ENCODE measurements around the gene GFM1. TPM values are rescaled to one million over a fixed set of nuclear protein-coding genes. Genes with fewer than 3 reads are reported as not detected.

GFM1 gene
- total and polyA plus RNA-seq, 2 of the 13 experiments (the other 11 are each of a cell fraction or from before 2014, with no cell fraction given), result 10.5 to 59.0 TPM

- POLR2A ChIA-PET, result no interaction called here
- Histone ChIP-seq H3K27ac (ENCODE audit: extremely low read length, insufficient read depth, low read length) (no peak overlapping the region), H3K4me1 (ENCODE audit: insufficient read depth, low read length) (peaks cover 30% of the 10 kb centered on the region), H3K4me2 (ENCODE audit: low read depth, low read length) (no peak overlapping the region), H3K36me3 (replicated peaks in 1 of 2; ENCODE audit: control insufficient read depth in 1 of 2, insufficient read depth in 2 of 2, low read length in 2 of 2) (0 out of 5 replicates have a peak, but pooled peaks cover 0 to 4% of the 10 kb centered on the region in 2 experiments), H3K4me3 (replicated peaks in 1 of 3; ENCODE audit: insufficient read depth in 1 of 3, low read depth in 2 of 3, low read length in 3 of 3) (no peak overlapping the region), H2AFZ (ENCODE audit: low read length) (no peak overlapping the region), H3K9ac (ENCODE audit: insufficient read depth, low read depth, low read length) (no peak overlapping the region), H4K20me1 (ENCODE audit: insufficient read depth, low read length) (no peaks in the 10 kb centered on the region), H3K27me3 (ENCODE audit: control insufficient read depth in 1 of 2, insufficient read depth in 2 of 2, low read length in 2 of 2) (no peaks in the 10 kb centered on the region), H3K79me2 (ENCODE audit: insufficient read depth, low read length) (no peaks in the 10 kb centered on the region), H3K9me3 (ENCODE audit: low read length) (no peaks in the 10 kb centered on the region)
- FAIRE-seq, result no peak
- TF ChIP-seq ZNF24 (IDR thresholded peaks at IDR 0.05) (no peak), KLF11 (CRISPR knock-in tag; IDR thresholded peaks at IDR 0.05) (no peak), ZNF292 (CRISPR knock-in tag; IDR thresholded peaks at IDR 0.05; ENCODE audit: borderline replicate concordance, low read depth) (no peak), NBN (conservative IDR thresholded peaks at IDR 0.05) (no peak)
- no peak for DNase-seq (ENCODE audit: low spot score)
- intact Hi-C loops (cut with micrococcal nuclease; ENCODE audit: unreplicated experiment), result no loop called here
- BruUV-seq (replicated peaks), result no TSS peak
- in situ Hi-C loops (cut with HindIII; ENCODE audit: extremely low pct_ligation_motif_present, low pct_unique_long_range_greater_than_20kb), result no loop called here
- ATAC-seq, result no peak
- CTCF ChIA-PET (ENCODE audit: low intra/inter-chr PET ratio, low total read pairs), result no interaction called here
- 82% methylated on average over 7 of the region's 7 CpGs for WGBS (ENCODE audit: low lambda C conversion rate)
Measured at GRCh38 chr3:158723991-158724390, 79.7 kb downstream of the GFM1 start.

GRCh38 chr3:158725348-158726011, 81.2 kb downstream of the GFM1 start:
- peaks cover 30% of the 10 kb centered on the region for H3K4me1 ChIP-seq (ENCODE audit: insufficient read depth, low read length)
- no peaks in the 10 kb centered on the region for H3K79me2 ChIP-seq (ENCODE audit: insufficient read depth, low read length)
- H3K4me3 ChIP-seq (replicated peaks in 1 of 3; ENCODE audit: insufficient read depth in 1 of 3, low read depth in 2 of 3, low read length in 3 of 3), result no peak overlapping the region
- ATAC-seq (peak; percentile 90), DNase-seq (ENCODE audit: low spot score) (peak; percentile 43), FAIRE-seq (peak; percentile 54)
- intact Hi-C loops (cut with micrococcal nuclease; ENCODE audit: unreplicated experiment), result loop anchor here (5.0 kb wide), 1 partner anchor 42 kb away; no protein-coding TSS in a partner anchor
- CTCF ChIA-PET (ENCODE audit: low intra/inter-chr PET ratio, low total read pairs), result no interaction called here
- H3K4me2 ChIP-seq (ENCODE audit: low read depth, low read length), result peak overlapping the region; percentile 28; the same call in 1 of the 2 replicates
- H3K27me3 ChIP-seq (ENCODE audit: control insufficient read depth in 1 of 2, insufficient read depth in 2 of 2, low read length in 2 of 2), result no peaks in the 10 kb centered on the region
- no peaks in the 10 kb centered on the region for H4K20me1 ChIP-seq (ENCODE audit: insufficient read depth, low read length)
- no peak overlapping the region for H3K27ac ChIP-seq (ENCODE audit: extremely low read length, insufficient read depth, low read length)
- in situ Hi-C loops (cut with HindIII; ENCODE audit: extremely low pct_ligation_motif_present, low pct_unique_long_range_greater_than_20kb), result loop anchor here (5.0 kb wide), 1 partner anchor 67 kb away; no protein-coding TSS in a partner anchor
- POLR2A ChIA-PET, result interaction anchor here (1.5 kb wide), 1 partner anchor 76 kb away, joined by 4 read pairs; the partner anchor contains the start of gene MFSD1
- 0 out of 5 replicates have a peak, but pooled peaks cover 0 to 4% of the 10 kb centered on the region in 2 experiments for H3K36me3 ChIP-seq (replicated peaks in 1 of 2; ENCODE audit: control insufficient read depth in 1 of 2, insufficient read depth in 2 of 2, low read length in 2 of 2)
- H3K9ac ChIP-seq (ENCODE audit: insufficient read depth, low read depth, low read length), result no peak overlapping the region
- no TSS peak for BruUV-seq (replicated peaks)
- 32% methylated on average over 6 of the region's 9 CpGs for WGBS (ENCODE audit: low lambda C conversion rate)
- H2AFZ ChIP-seq (ENCODE audit: low read length), result no peak overlapping the region
- H3K9me3 ChIP-seq (ENCODE audit: low read length), result no peaks in the 10 kb centered on the region
- TF ChIP-seq ETV6 (CRISPR knock-in tag; conservative IDR thresholded peaks at IDR 0.05) (no peak), ZNF841 (CRISPR knock-in tag; IDR thresholded peaks at IDR 0.05; ENCODE audit: borderline replicate concordance) (no peak), GFI1 (CRISPR knock-in tag; IDR thresholded peaks at IDR 0.05; ENCODE audit: borderline replicate concordance) (no peak), SKIL (CRISPR knock-in tag; IDR thresholded peaks at IDR 0.05; ENCODE audit: borderline replicate concordance) (peak; percentile 52; the same call in 1 of the 2 replicates), SKI (IDR thresholded peaks at IDR 0.05; ENCODE audit: partially characterized antibody) (peak; percentile 94), BCL6 (CRISPR knock-in tag; IDR thresholded peaks at IDR 0.05) (peak; percentile 47; the same call in 1 of the 2 replicates), GATA4 (IDR thresholded peaks at IDR 0.05; ENCODE audit: borderline replicate concordance, low read depth) (no peak), ZGPAT (CRISPR knock-in tag; IDR thresholded peaks at IDR 0.05) (no peak), ZBTB8A (CRISPR knock-in tag; IDR thresholded peaks at IDR 0.05; ENCODE audit: borderline replicate concordance, low read depth) (no peak), ZNF569 (CRISPR knock-in tag; IDR thresholded peaks at IDR 0.05; ENCODE audit: borderline replicate concordance) (no peak), RARA (CRISPR knock-in tag; IDR thresholded peaks at IDR 0.05) (peak; percentile 95)
